Measurements from ENCODE around the gene CYP26A1.

The CYP26A1 gene, protein sequence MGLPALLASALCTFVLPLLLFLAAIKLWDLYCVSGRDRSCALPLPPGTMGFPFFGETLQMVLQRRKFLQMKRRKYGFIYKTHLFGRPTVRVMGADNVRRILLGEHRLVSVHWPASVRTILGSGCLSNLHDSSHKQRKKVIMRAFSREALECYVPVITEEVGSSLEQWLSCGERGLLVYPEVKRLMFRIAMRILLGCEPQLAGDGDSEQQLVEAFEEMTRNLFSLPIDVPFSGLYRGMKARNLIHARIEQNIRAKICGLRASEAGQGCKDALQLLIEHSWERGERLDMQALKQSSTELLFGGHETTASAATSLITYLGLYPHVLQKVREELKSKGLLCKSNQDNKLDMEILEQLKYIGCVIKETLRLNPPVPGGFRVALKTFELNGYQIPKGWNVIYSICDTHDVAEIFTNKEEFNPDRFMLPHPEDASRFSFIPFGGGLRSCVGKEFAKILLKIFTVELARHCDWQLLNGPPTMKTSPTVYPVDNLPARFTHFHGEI

DNA sequence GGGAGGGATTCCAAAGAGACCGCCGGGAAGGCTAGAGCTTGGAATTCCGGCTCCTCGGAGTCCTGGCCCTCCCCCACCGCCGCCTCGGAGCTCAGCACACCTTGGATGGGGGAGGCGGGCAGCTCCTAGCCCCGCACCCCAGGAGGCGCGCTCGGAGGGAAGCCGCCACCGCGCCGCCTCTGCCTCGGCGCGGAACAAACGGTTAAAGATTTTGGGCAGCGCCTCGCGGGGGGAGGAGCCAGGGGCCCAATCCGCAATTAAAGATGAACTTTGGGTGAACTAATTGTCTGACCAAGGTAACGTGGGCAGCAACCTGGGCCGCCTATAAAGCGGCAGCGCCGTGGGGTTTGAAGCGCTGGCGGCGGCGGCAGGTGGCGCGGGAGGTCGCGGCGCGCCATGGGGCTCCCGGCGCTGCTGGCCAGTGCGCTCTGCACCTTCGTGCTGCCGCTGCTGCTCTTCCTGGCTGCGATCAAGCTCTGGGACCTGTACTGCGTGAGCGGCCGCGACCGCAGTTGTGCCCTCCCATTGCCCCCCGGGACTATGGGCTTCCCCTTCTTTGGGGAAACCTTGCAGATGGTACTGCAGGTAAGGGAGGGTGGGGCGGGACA is at the start of gene CYP26A1:
CYP26A1 (plus strand) TSS at position 355 of the 608 bp plus-strand sequence; CDS start at position 397, 42 bp downstream.
- TF ChIP-seq JUND (IDR thresholded peaks at IDR 0.05; ENCODE audit: low read depth) = no peak
- in situ Hi-C loops (cut with HindIII; ENCODE audit: low pct_unique_long_range_greater_than_20kb, low sequenced_read_pairs) = no loop called here
- peak in 1 of 2 experiments; percentile 33 for DNase-seq (ENCODE audit: low read depth in 1 of 2, low spot score in 1 of 2)

DNA sequence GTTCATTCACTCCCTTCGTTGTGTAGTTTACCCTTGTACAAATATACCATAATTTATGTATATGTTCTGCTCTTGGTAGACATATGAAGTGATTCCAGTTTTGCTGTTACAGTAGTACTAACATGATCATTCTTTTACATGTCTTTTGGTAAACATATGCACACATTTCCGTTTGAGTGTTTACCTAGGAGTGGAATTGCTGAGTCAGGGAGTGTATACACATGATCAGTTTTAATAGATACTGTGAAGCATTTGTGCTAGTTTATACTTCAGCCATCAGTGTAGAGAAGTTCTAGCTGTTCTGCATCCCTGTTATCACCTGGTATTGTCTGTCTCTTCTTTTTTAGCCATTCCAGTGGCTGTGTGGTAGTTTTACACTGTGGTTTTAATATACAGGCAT is 47.6 kb upstream of the CYP26A1 start:
- in situ Hi-C loops (cut with HindIII; ENCODE audit: low pct_unique_long_range_greater_than_20kb, low sequenced_read_pairs) = no loop called here
- no peak for DNase-seq (ENCODE audit: low read depth in 1 of 2, low spot score in 1 of 2)
- TF ChIP-seq JUND (IDR thresholded peaks at IDR 0.05; ENCODE audit: low read depth) = no peak

DNA sequence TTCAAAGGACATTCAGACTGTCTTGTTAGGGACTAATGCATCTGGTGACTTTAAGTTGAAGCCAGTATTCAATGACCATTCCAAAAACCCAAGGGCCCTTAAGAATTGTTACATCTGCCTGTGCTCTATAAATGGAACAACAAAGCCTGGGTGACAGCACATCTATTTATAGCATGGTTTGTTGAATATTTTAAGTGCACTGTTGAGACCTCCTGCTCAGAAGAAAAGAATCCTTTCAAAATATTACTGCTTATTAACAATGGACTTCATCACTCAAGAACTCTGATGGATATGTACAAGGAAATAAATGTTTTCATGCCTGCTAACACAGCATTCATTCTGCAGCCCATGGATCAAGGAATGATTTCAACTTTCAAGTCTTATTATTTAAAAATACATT is 46.2 kb upstream of the CYP26A1 start:
- in situ Hi-C loops (cut with HindIII; ENCODE audit: low pct_unique_long_range_greater_than_20kb, low sequenced_read_pairs) = no loop called here

DNA sequence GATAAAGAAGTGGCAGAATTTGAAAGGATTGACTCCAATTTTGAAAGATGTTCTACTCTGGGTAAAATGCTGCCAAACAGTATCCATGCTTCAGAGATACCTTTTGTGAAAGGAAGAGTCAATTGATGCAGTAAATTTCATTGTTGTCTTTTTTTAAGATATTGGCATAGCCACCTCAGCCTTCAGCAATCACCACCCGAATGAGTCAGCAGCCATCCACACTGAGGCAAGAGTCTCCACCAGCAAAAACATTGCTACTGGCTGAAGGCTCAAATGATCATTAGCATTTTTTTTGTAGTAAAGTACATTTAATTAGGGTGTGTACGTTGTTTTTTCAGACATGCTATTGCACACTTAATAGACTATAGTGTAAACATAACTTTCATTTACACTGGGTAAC is 44.8 kb upstream of the CYP26A1 start:
- TF ChIP-seq JUND (IDR thresholded peaks at IDR 0.05; ENCODE audit: low read depth) = no peak
- no peak for DNase-seq (ENCODE audit: low read depth in 1 of 2, low spot score in 1 of 2)
- in situ Hi-C loops (cut with HindIII; ENCODE audit: low pct_unique_long_range_greater_than_20kb, low sequenced_read_pairs) = no loop called here

More for the DNA sequence above, 46.2 kb upstream of the CYP26A1 start:
- no peak for TF ChIP-seq JUND (IDR thresholded peaks at IDR 0.05; ENCODE audit: low read depth)
- no peak for DNase-seq (ENCODE audit: low read depth in 1 of 2, low spot score in 1 of 2)

DNA sequence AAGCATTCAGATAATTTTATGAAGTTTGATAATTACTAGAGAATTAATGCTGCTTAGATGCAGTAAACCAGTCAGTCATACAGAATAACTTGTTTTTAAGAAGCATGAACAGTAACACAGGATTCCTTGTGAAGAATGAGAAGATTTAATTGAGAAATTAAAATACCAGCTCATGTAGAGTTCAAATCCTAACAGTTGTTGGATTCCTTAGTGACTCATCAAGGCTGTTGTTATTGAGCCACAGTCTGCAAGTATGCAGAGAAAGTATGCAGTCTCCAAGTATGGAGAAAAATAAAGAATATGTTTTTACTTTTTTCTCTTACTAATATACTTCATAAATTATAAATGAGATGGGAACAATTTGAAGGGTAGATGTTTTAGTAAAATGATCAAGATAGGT is 43.3 kb upstream of the CYP26A1 start:
- in situ Hi-C loops (cut with HindIII; ENCODE audit: low pct_unique_long_range_greater_than_20kb, low sequenced_read_pairs) = no loop called here

DNA sequence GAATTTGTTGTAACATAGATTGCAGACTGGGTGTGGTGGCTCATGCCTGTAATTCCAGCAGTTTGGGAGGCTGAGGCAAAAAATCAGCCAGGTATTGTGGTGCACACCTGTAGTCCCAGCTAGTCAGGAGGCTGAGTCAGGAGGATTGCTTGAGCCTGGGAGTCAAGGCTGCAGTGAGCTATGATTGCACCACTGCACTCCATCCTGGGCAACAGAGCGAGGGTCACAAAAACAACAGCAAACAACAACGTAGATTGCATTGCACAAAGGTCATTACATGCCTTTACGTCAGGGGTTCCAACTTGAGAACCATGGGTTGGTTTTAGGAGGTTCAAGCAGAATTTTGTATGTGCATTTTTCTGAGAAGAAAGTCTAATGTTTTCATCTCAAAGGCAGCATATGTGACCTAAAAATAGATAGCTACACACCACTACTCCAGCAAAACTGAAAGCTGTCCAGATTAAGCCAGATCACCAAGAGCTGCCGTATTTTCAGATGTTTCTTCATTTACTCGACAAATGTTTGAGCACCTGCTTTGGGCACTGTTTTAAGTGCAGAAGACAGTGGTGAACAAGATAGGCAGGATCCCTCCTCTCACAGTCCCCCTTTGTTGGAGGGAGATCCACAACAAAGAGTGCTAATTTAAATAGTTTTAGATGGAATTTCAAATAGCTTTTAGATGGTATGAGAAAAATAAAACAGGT is 41.4 kb upstream of the CYP26A1 start:
- in situ Hi-C loops (cut with HindIII; ENCODE audit: low pct_unique_long_range_greater_than_20kb, low sequenced_read_pairs) = no loop called here
- DNase-seq (ENCODE audit: low read depth in 1 of 2, low spot score in 1 of 2) = no peak
- no peak for TF ChIP-seq JUND (IDR thresholded peaks at IDR 0.05; ENCODE audit: low read depth)

More for the DNA sequence above, 43.3 kb upstream of the CYP26A1 start:
- TF ChIP-seq JUND (IDR thresholded peaks at IDR 0.05; ENCODE audit: low read depth) = no peak
- DNase-seq (ENCODE audit: low read depth in 1 of 2, low spot score in 1 of 2) = no peak

DNA sequence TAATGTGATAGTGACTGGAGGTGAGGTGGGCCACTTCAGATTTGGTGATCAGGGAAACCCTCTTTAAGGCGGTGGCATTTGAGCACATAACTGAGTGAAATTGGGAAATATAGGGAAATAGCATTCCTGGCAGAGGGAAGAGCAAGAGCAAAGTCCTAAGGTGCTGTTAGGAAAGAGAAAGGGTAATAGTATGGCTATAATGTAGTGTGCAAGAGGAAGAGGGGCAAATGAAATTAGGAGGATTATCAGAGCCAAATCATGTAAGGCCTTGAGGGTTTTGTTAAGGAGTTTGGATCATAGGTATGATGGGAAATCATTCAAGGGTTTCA is 40.9 kb upstream of the CYP26A1 start:
- in situ Hi-C loops (cut with HindIII; ENCODE audit: low pct_unique_long_range_greater_than_20kb, low sequenced_read_pairs) = no loop called here
- no peak for DNase-seq (ENCODE audit: low read depth in 1 of 2, low spot score in 1 of 2)
- no peak for TF ChIP-seq JUND (IDR thresholded peaks at IDR 0.05; ENCODE audit: low read depth)

DNA sequence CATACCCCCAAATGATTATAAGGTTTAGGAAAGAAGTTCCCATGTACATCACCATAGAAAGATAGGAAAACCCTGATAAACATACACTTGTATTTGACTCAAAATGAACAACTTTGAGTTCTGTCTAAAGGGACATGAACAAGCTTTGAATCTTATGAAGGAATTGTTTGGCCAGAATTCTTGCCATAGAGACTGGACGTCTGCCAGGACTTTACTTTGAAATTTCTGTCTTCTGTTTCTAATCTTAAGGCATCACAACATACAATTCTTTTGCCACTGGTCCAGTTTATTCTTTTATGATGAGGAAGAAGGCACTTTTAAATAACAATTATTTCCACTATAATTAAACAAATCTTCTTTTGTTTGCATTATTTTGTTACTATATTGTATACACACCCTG is 39.3 kb upstream of the CYP26A1 start:
- no peak for TF ChIP-seq JUND (IDR thresholded peaks at IDR 0.05; ENCODE audit: low read depth)
- DNase-seq (ENCODE audit: low read depth in 1 of 2, low spot score in 1 of 2) = no peak
- in situ Hi-C loops (cut with HindIII; ENCODE audit: low pct_unique_long_range_greater_than_20kb, low sequenced_read_pairs) = no loop called here

DNA sequence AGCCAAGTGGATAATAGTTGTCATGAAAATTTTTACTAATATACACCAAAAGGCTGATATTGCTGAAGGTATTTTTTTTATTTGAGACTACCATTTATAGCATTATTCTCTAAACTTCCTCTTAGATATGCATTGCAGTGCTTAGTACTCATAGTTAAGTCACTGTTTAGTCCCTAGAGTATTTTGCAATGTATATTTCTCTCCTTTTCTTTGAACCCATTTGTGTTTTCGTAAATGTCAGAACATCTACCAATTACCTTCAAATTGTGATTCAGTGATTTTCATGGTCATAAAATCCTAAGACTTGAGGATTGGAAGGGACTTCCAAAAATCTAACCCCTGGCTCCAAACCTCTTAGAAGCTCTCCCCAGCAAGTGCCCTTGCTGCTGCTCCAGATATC is 34.6 kb upstream of the CYP26A1 start:
- TF ChIP-seq JUND (IDR thresholded peaks at IDR 0.05; ENCODE audit: low read depth) = no peak
- in situ Hi-C loops (cut with HindIII; ENCODE audit: low pct_unique_long_range_greater_than_20kb, low sequenced_read_pairs) = no loop called here
- no peak for DNase-seq (ENCODE audit: low read depth in 1 of 2, low spot score in 1 of 2)

DNA sequence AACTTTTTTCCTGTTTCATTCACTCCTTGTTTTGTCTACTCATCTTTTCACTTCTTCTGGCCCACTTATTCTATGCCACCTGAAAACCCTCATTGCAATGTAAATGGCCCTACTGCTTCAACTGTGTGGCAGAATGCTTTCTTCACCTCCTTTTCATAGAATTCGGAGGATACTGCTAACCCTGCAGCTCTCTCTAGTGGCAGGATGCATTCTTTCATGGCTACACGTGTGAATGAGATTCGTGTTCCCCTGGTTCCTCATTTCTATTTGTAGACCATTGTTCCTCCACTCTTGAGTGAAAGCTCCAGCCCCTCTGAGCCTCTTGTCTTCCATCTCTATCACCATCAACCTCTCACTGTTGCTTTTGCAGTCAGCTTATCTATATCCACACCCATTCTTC is 34.0 kb upstream of the CYP26A1 start:
- in situ Hi-C loops (cut with HindIII; ENCODE audit: low pct_unique_long_range_greater_than_20kb, low sequenced_read_pairs) = no loop called here
- no peak for TF ChIP-seq JUND (IDR thresholded peaks at IDR 0.05; ENCODE audit: low read depth)
- peak; percentile 67 to 73 for DNase-seq (ENCODE audit: low read depth in 1 of 2, low spot score in 1 of 2)

DNA sequence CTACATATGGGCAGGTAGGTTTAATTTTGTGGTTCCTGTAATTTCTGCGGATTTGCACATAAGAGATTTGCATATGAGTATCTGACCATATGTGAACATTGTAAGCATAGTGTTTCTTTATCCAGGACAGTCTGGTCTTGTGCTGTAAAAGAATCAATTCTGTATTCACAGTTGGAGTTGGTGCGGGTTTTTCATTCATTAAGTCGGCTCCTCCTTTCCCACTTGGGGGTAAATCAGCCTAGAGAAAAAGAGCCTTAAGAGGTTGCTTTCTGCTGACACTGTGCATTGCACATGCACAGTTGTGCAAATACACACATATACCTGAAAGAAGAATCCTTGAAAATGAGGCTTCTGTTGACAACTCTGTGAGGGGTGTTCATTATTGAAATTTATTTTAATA is 19.2 kb upstream of the CYP26A1 start:
- in situ Hi-C loops (cut with HindIII; ENCODE audit: low pct_unique_long_range_greater_than_20kb, low sequenced_read_pairs) = no loop called here
- DNase-seq (ENCODE audit: low read depth in 1 of 2, low spot score in 1 of 2) = no peak
- no peak for TF ChIP-seq JUND (IDR thresholded peaks at IDR 0.05; ENCODE audit: low read depth)

DNA sequence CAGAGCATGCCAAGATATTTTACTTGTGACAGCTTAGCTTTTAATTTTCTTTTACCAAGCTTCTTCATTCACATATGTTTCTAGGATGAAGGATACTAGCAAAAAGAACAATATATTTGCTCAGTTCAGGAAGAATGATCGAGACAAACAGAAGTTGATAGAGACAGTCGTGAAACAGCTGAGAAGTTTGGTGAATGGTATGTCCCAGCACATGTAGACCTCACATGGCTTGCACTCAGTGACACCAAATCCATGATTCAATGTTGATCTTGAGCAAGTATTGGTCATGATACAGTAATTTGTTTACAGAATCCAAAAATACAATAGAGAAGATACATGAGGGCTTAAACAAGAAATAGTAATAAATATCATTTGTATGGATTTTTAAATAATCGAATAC is 15.6 kb upstream of the CYP26A1 start:
- TF ChIP-seq JUND (IDR thresholded peaks at IDR 0.05; ENCODE audit: low read depth) = no peak
- no peak for DNase-seq (ENCODE audit: low read depth in 1 of 2, low spot score in 1 of 2)
- in situ Hi-C loops (cut with HindIII; ENCODE audit: low pct_unique_long_range_greater_than_20kb, low sequenced_read_pairs) = no loop called here
